Left cardiac atrium (tissue), 4 donors: ENCODE data around the gene PTRH1. TPM values are rescaled to one million over a fixed set of nuclear protein-coding genes. Genes with fewer than 3 reads are reported as not detected.

ENCODE experiments used
- ATAC-seq, 2 donors: fragments of 200-7000 bp; cut with Tn5 transposase; one replicate each; pipeline ENCODE4 v1.9.1; 2020; ENCODE audit warnings: mild to moderate bottlenecking in 2 of 2, moderate library complexity in 2 of 2
- DNase-seq: peaks from one replicate; pipeline ENCODE4 v3.0.0-alpha.2; 2020
- intact Hi-C, 2 donors: fragments of 100-400 bp; cut with DNase I; formaldehyde crosslinking; loops; one replicate each; pipeline versions ENCODE4 v1.14.1 to v1.15.1; 2022 to 2023
- total RNA-seq, 2 donors: library from RNA; stranded (reverse); fragmentation: NEBNext Ultra II Directional; extraction: Animal tissue kit (Norgen Biotek cat#: 25700); gene quantifications; one replicate each; pipeline ENCODE4 v1.2.1, GENCODE V29; 2021
- donor health status: DM: no; HTN: yes; CAD: no.
- donor health status: DM: no; HTN: yes; CAD: no; lungs with severe emphysema.
- donor health status: DM: yes; HTN: yes; CAD: no.
- donor health status: Dilated cardiomyopathy.

PTRH1 gene
- total RNA-seq, 2 donors from 2014 or later: 12.3 to 14.3 TPM

GRCh38 chr9:127724012-127724411, 8.5 kb upstream of the PTRH1 start:
- intact Hi-C loops: no loop called here
- no peak for DNase-seq
- peak; percentile 20 to 21 for ATAC-seq

- DNase-seq (no peak), ATAC-seq (peak; percentile 27 to 64)
- intact Hi-C loops: no loop called here
These were observed 8.0 kb upstream of the PTRH1 start for GRCh38 chr9:127723444-127723843.

GRCh38 chr9:127723013-127723412, 7.5 kb upstream of the PTRH1 start:
- DNase-seq (no peak), ATAC-seq (no peak)
- intact Hi-C loops: no loop called here

GRCh38 chr9:127722055-127722745, 6.7 kb upstream of the PTRH1 start:
- intact Hi-C loops: no loop called here
- ATAC-seq (no peak), DNase-seq (no peak)

GRCh38 chr9:127721391-127721821, 5.9 kb upstream of the PTRH1 start:
- intact Hi-C loops: no loop called here
- DNase-seq (no peak), ATAC-seq (no peak)

- no peak for DNase-seq
- intact Hi-C loops: no loop called here
- ATAC-seq: no peak
These were observed 5.4 kb upstream of the PTRH1 start for GRCh38 chr9:127720865-127721227.

GRCh38 chr9:127720031-127720864, 4.8 kb upstream of the PTRH1 start:
- DNase-seq: no peak
- intact Hi-C loops: no loop called here

GRCh38 chr9:127717766-127718165, 2.3 kb upstream of the PTRH1 start:
- ATAC-seq (no peak), DNase-seq (no peak)
- intact Hi-C loops: no loop called here

More at GRCh38 chr9:127720031-127720864, 4.8 kb upstream of the PTRH1 start:
- no peak for ATAC-seq

GRCh38 chr9:127716412-127716811, 949 bp upstream of the PTRH1 start:
- DNase-seq (no peak), ATAC-seq (no peak)
- intact Hi-C loops: no loop called here

- no peak for DNase-seq
- intact Hi-C loops: no loop called here
- peak; percentile 24 to 36 for ATAC-seq
These were observed 453 bp downstream of the PTRH1 start for GRCh38 chr9:127714951-127715469.

- ATAC-seq: no peak
- intact Hi-C loops: no loop called here
- no peak for DNase-seq
These were observed 1.3 kb downstream of the PTRH1 start for GRCh38 chr9:127714020-127714750.

- intact Hi-C loops: no loop called here
- ATAC-seq (no peak), DNase-seq (no peak)
These were observed 2.6 kb downstream of the PTRH1 start for GRCh38 chr9:127712867-127713266.

- ATAC-seq (no peak), DNase-seq (no peak)
- intact Hi-C loops: no loop called here
These were observed 3.1 kb downstream of the PTRH1 start for GRCh38 chr9:127712371-127712770.

- ATAC-seq (no peak), DNase-seq (no peak)
- intact Hi-C loops: no loop called here
These were observed 3.6 kb downstream of the PTRH1 start for GRCh38 chr9:127711831-127712274.

GRCh38 chr9:127711226-127711701, 4.2 kb downstream of the PTRH1 start:
- ATAC-seq (no peak), DNase-seq (no peak)
- intact Hi-C loops: no loop called here

- intact Hi-C loops: no loop called here
- no peak for ATAC-seq
- DNase-seq: no peak
These were observed 5.2 kb downstream of the PTRH1 start for GRCh38 chr9:127710204-127710783.

GRCh38 chr9:127708952-127709587, 6.4 kb downstream of the PTRH1 start:
- DNase-seq: no peak
- intact Hi-C loops: no loop called here
- no peak for ATAC-seq

- ATAC-seq: no peak
- intact Hi-C loops: no loop called here
- DNase-seq: no peak
These were observed 7.7 kb downstream of the PTRH1 start for GRCh38 chr9:127707766-127708165.

- ATAC-seq: peak in 1 of 2 donors; percentile 33
- intact Hi-C loops: no loop called here
- no peak for DNase-seq
These were observed 8.6 kb downstream of the PTRH1 start, which contains the start of gene CFAP157 for GRCh38 chr9:127706836-127707241. CFAP157 (plus strand) TSS chr9:127706988; CDS start chr9:127707032, 44 bp downstream.
